M059J (cell line): ENCODE measurements around the gene COPS8. TPM values are rescaled to one million over a fixed set of nuclear protein-coding genes. Genes with fewer than 3 reads are reported as not detected.

Experiments
- DNase-seq: peaks from one replicate; pipeline ENCODE4 v3.0.0-alpha.2; 2012; ENCODE audit warnings: low read depth
- total RNA-seq: library from RNA; depleted of rRNA; stranded (reverse); fragments of >200 nt; shearing (Covaris generic); gene quantifications from 2 replicates; pipeline ENCODE4 v1.2.3, GENCODE V29; 2014

The COPS8 gene
- total RNA-seq, 1 experiment from 2014 or later, result 137 TPM

- peak; percentile 93 for DNase-seq
Observed at GRCh38 chr2:237097911-237098702, 12.4 kb downstream of the COPS8 start.

- DNase-seq, result no peak
Observed at GRCh38 chr2:237099804-237100203, 14.1 kb downstream of the COPS8 start.

- DNase-seq, result no peak
Observed at GRCh38 chr2:237101118-237101979, 15.7 kb downstream of the COPS8 start.

GRCh38 chr2:237102428-237102827 is 16.7 kb downstream of the COPS8 start:
- DNase-seq, result no peak

- DNase-seq, result no peak
Observed at GRCh38 chr2:237109421-237109934, 23.8 kb downstream of the COPS8 start.

GRCh38 chr2:237113026-237113795 is 27.5 kb downstream of the COPS8 start:
- no peak for DNase-seq

GRCh38 chr2:237115870-237116269 is 30.2 kb downstream of the COPS8 start:
- no peak for DNase-seq

GRCh38 chr2:237116431-237116830 is 30.7 kb downstream of the COPS8 start:
- no peak for DNase-seq

GRCh38 chr2:237118025-237118424 is 32.3 kb downstream of the COPS8 start:
- no peak for DNase-seq

- no peak for DNase-seq
Observed at GRCh38 chr2:237118561-237119155, 33.0 kb downstream of the COPS8 start.

- DNase-seq, result no peak
Observed at GRCh38 chr2:237120916-237121315, 35.2 kb downstream of the COPS8 start.

- no peak for DNase-seq
Observed at GRCh38 chr2:237121321-237121720, 35.6 kb downstream of the COPS8 start.

- peak; percentile 60 for DNase-seq
Observed at GRCh38 chr2:237122214-237122666, 36.6 kb downstream of the COPS8 start.

GRCh38 chr2:237124820-237125219 is 39.1 kb downstream of the COPS8 start:
- no peak for DNase-seq

GRCh38 chr2:237125967-237126366 is 40.3 kb downstream of the COPS8 start:
- no peak for DNase-seq

GRCh38 chr2:237126519-237127174 is 41.0 kb downstream of the COPS8 start:
- no peak for DNase-seq

GRCh38 chr2:237128026-237128703 is 42.5 kb downstream of the COPS8 start:
- DNase-seq, result peak; percentile 95

- no peak for DNase-seq
Observed at GRCh38 chr2:237128845-237129592, 43.3 kb downstream of the COPS8 start.

- no peak for DNase-seq
Observed at GRCh38 chr2:237129625-237130263, 44.1 kb downstream of the COPS8 start.
